Parathyroid adenoma (tissue), 2 donors: ENCODE results near the gene METTL26.

Experiments
- H2AFZ ChIP-seq: fragments of 300-600 bp; sonication (generic); one replicate; pipeline ENCODE4 v1.7.0; 2017; ENCODE audit warnings: antibody characterized with exemption, mild to moderate bottlenecking
- H3K27ac ChIP-seq: fragments of 300-600 bp; sonication (generic); one replicate; pipeline ENCODE4 v1.7.0; 2017
- H3K27me3 ChIP-seq: fragments of 300-600 bp; sonication (generic); one replicate; pipeline ENCODE4 v1.7.0; 2017; ENCODE audit warnings: low read length; ENCODE audit not compliant: control insufficient read depth, insufficient read depth
- H3K36me3 ChIP-seq: fragments of 300-600 bp; sonication (generic); one replicate; pipeline ENCODE4 v1.7.0; 2017; ENCODE audit warnings: low read length; ENCODE audit not compliant: control insufficient read depth, insufficient read depth
- H3K4me1 ChIP-seq: fragments of 300-600 bp; sonication (generic); one replicate; pipeline ENCODE4 v1.7.0; 2017; ENCODE audit warnings: control low read depth
- H3K4me2 ChIP-seq: fragments of 300-600 bp; sonication (generic); one replicate; pipeline ENCODE4 v1.7.0; 2017; ENCODE audit warnings: low read length
- H3K4me3 ChIP-seq: fragments of 300-600 bp; sonication (generic); one replicate; pipeline ENCODE4 v1.7.0; 2017; ENCODE audit warnings: low read depth, low read length
- H3K79me2 ChIP-seq: fragments of 300-600 bp; sonication (generic); one replicate; pipeline ENCODE4 v1.7.0; 2017; ENCODE audit warnings: control low read depth
- H3K9ac ChIP-seq: fragments of 300-600 bp; sonication (generic); one replicate; pipeline ENCODE4 v1.7.0; 2017; ENCODE audit warnings: mild to moderate bottlenecking
- H3K9me3 ChIP-seq: fragments of 300-600 bp; sonication (generic); one replicate; pipeline ENCODE4 v1.7.0; 2017; ENCODE audit warnings: low read length; ENCODE audit not compliant: control insufficient read depth
- TF ChIP-seq, protein P1 (sequence below): fragments of 300-600 bp; sonication (generic); IDR thresholded peaks from one replicate; pipeline ENCODE4 v1.7.0; 2017; ENCODE audit warnings: antibody characterized with exemption, mild to moderate bottlenecking
- donor health status: primary hyperparathyroidism.

Gene METTL26

DNA sequence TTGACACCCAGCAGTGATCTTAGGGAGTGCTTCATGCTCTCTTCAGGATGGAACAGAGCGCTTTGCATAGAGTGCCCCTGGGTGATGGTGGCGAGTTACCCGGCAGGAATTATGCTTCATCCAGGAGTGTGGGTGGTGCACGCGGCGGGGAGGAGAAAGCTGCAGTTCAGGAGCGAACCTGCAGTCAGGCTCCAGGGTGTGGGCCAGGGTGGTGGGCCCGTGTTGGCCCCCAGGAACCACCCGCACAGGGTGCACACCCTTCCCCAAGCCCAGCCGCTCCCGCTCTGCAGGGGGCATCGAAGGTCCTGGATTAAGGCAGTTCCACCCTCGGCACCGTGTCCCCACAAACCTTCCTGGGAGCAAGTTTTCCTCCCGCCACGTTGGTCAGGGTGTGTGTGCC, 42.3 kb downstream of the METTL26 start:
- Histone ChIP-seq H2AFZ (no peak overlapping the region), H3K4me2 (peak overlapping the region; percentile 15), H3K27me3 (no peaks in the 10 kb centered on the region), H3K9ac (no peak overlapping the region), H3K79me2 (peaks cover 35% of the 10 kb centered on the region), H3K4me3 (no peak overlapping the region), H3K27ac (peak overlapping the region; percentile 59), H3K4me1 (peaks cover 17% of the 10 kb centered on the region), H3K36me3 (no peaks in the 10 kb centered on the region), H3K9me3 (no peaks in the 10 kb centered on the region)
- TF ChIP-seq, protein P1, sequence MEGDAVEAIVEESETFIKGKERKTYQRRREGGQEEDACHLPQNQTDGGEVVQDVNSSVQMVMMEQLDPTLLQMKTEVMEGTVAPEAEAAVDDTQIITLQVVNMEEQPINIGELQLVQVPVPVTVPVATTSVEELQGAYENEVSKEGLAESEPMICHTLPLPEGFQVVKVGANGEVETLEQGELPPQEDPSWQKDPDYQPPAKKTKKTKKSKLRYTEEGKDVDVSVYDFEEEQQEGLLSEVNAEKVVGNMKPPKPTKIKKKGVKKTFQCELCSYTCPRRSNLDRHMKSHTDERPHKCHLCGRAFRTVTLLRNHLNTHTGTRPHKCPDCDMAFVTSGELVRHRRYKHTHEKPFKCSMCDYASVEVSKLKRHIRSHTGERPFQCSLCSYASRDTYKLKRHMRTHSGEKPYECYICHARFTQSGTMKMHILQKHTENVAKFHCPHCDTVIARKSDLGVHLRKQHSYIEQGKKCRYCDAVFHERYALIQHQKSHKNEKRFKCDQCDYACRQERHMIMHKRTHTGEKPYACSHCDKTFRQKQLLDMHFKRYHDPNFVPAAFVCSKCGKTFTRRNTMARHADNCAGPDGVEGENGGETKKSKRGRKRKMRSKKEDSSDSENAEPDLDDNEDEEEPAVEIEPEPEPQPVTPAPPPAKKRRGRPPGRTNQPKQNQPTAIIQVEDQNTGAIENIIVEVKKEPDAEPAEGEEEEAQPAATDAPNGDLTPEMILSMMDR, result no peak

DNA sequence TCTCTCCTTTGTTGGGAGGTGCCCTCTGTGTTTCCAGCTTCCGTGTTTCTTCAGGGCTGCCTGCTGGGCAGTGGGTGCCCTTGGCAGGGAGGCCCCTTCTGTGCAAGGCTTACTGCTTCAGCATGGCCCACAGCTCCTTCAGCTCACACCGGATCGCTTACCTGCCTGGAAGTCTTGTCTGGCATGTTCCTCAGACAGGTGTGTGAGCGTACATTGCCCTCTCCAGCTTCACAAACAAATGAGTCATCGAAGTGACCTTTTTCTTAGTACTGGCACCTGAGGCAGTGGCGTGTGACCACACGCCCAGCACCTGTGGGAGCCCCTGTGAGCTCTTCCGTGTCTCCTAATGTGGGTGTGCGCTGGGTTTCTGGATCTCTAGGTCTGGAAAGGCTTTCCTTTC, 42.7 kb downstream of the METTL26 start:
- H3K36me3 ChIP-seq, result no peaks in the 10 kb centered on the region
- H3K9ac ChIP-seq, result no peak overlapping the region
- peak overlapping the region; percentile 59 for H3K27ac ChIP-seq
- no peaks in the 10 kb centered on the region for H3K27me3 ChIP-seq
- H2AFZ ChIP-seq, result peak overlapping the region; percentile 22
- peak overlapping the region; percentile 58 for H3K4me2 ChIP-seq
- H3K79me2 ChIP-seq, result peaks cover 35% of the 10 kb centered on the region
- peaks cover 17% of the 10 kb centered on the region for H3K4me1 ChIP-seq
- no peak overlapping the region for H3K4me3 ChIP-seq
- no peaks in the 10 kb centered on the region for H3K9me3 ChIP-seq
- TF ChIP-seq, protein P1, result no peak

DNA sequence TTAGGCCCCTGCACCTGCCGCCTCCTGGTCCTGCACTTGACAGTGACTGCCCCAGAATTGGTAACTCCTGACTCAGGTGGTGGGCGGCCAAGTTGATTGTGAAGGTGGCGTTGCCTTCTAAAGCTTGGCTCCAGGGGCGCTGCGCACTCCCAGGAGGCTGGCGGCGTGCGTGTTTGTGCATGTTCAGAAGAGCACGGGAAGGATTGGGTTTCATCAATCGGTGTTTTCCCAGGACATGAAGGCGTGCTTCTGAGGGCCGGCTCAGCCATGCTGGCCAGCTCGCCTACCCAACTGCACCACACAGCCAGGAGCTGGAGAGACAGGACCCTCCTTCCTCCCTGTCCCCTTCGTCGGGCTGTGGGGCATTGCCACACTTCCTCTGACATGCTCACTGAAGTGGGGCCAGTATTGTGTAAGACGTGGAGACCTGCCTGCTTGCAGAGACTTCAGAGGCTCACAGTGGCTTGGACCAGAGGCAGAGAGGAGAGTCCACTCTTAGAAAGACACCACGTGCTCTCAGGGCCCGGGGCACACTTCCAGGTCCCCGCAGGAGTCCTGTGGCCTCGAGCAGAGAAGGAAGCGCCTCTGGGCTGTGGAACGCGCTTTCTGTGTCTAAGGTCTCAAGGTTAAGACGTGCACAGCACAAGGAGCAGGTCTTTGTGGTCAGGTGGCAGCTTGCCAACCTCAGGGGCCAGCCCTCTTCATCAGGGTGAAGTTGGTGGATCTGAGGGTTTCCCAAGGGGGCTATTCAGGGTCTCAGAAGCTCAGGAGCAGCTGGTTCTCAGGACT, 43.4 kb downstream of the METTL26 start:
- Histone ChIP-seq H2AFZ (peak overlapping the region; percentile 22), H3K4me3 (peak overlapping the region; percentile 27), H3K27ac (peak overlapping the region; percentile 59), H3K4me1 (peaks cover 20% of the 10 kb centered on the region), H3K79me2 (peaks cover 33% of the 10 kb centered on the region), H3K9ac (no peak overlapping the region), H3K36me3 (no peaks in the 10 kb centered on the region), H3K9me3 (no peaks in the 10 kb centered on the region), H3K4me2 (peak overlapping the region; percentile 58), H3K27me3 (no peaks in the 10 kb centered on the region)
- TF ChIP-seq, protein P1, result no peak

DNA sequence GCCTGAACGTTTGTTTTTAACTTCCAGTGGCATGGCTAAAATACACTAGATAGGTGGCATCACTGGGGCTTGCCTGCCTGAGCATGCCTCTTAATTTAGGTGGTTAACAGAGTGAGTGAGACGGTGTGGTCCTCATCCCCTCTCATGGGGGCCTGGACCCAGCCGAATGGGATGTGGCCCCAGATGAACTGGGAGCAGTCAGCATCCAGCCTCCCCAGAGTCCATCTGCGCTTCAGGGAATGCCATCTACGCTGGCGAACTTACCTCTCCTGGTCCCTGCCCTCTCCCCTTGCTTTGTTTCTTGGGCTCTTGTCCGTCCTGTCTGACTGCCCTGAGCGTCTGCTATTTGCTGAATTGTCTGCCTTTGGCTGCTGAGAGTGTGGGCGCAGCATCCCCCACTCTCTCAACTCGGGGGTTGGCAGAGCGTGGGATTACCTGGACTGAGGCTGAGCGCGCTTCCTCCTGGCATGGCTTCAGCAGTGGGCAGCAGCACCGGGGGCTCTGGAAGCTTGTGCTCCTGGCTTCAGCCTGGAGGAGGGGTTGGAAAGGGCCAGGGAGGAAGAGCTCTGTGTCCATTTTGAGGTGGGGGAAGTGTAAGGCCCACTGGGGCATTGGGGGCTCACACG, 44.1 kb downstream of the METTL26 start:
- H2AFZ ChIP-seq, result no peak overlapping the region
- no peaks in the 10 kb centered on the region for H3K36me3 ChIP-seq
- H3K9ac ChIP-seq, result no peak overlapping the region
- peak overlapping the region; percentile 58 for H3K4me2 ChIP-seq
- TF ChIP-seq, protein P1, result no peak
- H3K79me2 ChIP-seq, result peaks cover 30% of the 10 kb centered on the region
- H3K9me3 ChIP-seq, result no peaks in the 10 kb centered on the region
- H3K27me3 ChIP-seq, result no peaks in the 10 kb centered on the region
- no peak overlapping the region for H3K27ac ChIP-seq
- H3K4me1 ChIP-seq, result peaks cover 20% of the 10 kb centered on the region
- H3K4me3 ChIP-seq, result peak overlapping the region; percentile 7
